Natural killer cell treated with Interleukin-12 subunit alpha and Interleukin-12 subunit beta and Interleukin-15 and Interleukin-18, amount 100 ng/mL, for 72 hours (primary cell): ENCODE results near the gene FHL1. TPM values are rescaled to one million over a fixed set of nuclear protein-coding genes. Genes with fewer than 3 reads are reported as not detected.
A peak's percentile ranks its signal among the peaks of the same experiment; 100 is the strongest.

ENCODE experiments used
- ATAC-seq, 2 donors: fragments of 150-1000 bp; cut with Tn5 transposase in 1 of 2; sonication (Bioruptor Pico), chemical (Tn5 transposase) in 1 of 2; 2 replicates each; pipeline ENCODE4 v1.10.0; 2021
- DNase-seq: peaks from one replicate; pipeline ENCODE4 v3.0.0; 2022; ENCODE audit warnings: low spot score
- H3K27ac Mint-ChIP-seq, 2 donors: 1 replicate in 1 of 2; 2 replicates in 1 of 2; pipeline ENCODE4 v1.8.0; 2022; ENCODE audit warnings: mixed read lengths in 2 of 2, mild to moderate bottlenecking in 1 of 2, moderate library complexity in 1 of 2
- H3K27me3 Mint-ChIP-seq, 2 donors: 1 replicate in 1 of 2; 2 replicates in 1 of 2; pipeline ENCODE4 v1.8.0; 2022; ENCODE audit warnings: mixed read lengths in 2 of 2
- H3K36me3 Mint-ChIP-seq: one replicate; pipeline ENCODE4 v1.8.0; 2022; ENCODE audit warnings: mixed read lengths
- H3K4me1 Mint-ChIP-seq, 2 donors: 1 replicate in 1 of 2; 2 replicates in 1 of 2; pipeline ENCODE4 v1.8.0; 2022; ENCODE audit warnings: low read depth in 2 of 2, mixed read lengths in 2 of 2, mild to moderate bottlenecking in 1 of 2
- H3K4me3 Mint-ChIP-seq: one replicate; pipeline ENCODE4 v1.8.0; 2022; ENCODE audit warnings: mixed read lengths
- H3K9me3 Mint-ChIP-seq: 2 replicates; pipeline ENCODE4 v1.8.0; 2022; ENCODE audit warnings: mixed read lengths
- total RNA-seq, 2 donors: library from RNA; stranded (reverse); gene quantifications; one replicate each; pipeline ENCODE4 v1.2.3, GENCODE V29; 2022

FHL1 gene
- total RNA-seq, 2 donors from 2014 or later = 2.9 to 6.7 TPM

GRCh38 chrX:136126872-136127406, 20.4 kb upstream of the FHL1 start:
- Mint-ChIP-seq H3K9me3 (no peaks in the 10 kb centered on the region), H3K36me3 (no peaks in the 10 kb centered on the region), H3K27ac (no peak overlapping the region), H3K4me3 (no peak overlapping the region), H3K27me3 (peaks cover 0 to 12% of the 10 kb centered on the region in 2 donors), H3K4me1 (no peaks in the 10 kb centered on the region)
- ATAC-seq (no peak), DNase-seq (no peak)

- Mint-ChIP-seq H3K4me1 (no peaks in the 10 kb centered on the region), H3K36me3 (no peaks in the 10 kb centered on the region), H3K27me3 (peaks cover 0 to 7% of the 10 kb centered on the region in 2 donors), H3K27ac (no peak overlapping the region), H3K4me3 (no peak overlapping the region), H3K9me3 (no peaks in the 10 kb centered on the region)
- DNase-seq (no peak), ATAC-seq (peak in 1 of 2 donors; percentile 28)
Observed at GRCh38 chrX:136128743-136129142, 18.6 kb upstream of the FHL1 start.

GRCh38 chrX:136130931-136131833, 16.2 kb upstream of the FHL1 start:
- H3K36me3 Mint-ChIP-seq = no peaks in the 10 kb centered on the region
- H3K4me3 Mint-ChIP-seq = no peak overlapping the region
- no peak overlapping the region for H3K27ac Mint-ChIP-seq
- no peak for DNase-seq
- peaks cover 0 to 6% of the 10 kb centered on the region in 2 donors for H3K27me3 Mint-ChIP-seq
- peak in 1 of 2 donors; percentile 32 for ATAC-seq
- no peaks in the 10 kb centered on the region for H3K4me1 Mint-ChIP-seq
- no peaks in the 10 kb centered on the region for H3K9me3 Mint-ChIP-seq

GRCh38 chrX:136138939-136139338, 8.4 kb upstream of the FHL1 start:
- H3K9me3 Mint-ChIP-seq = no peaks in the 10 kb centered on the region
- no peak for ATAC-seq

GRCh38 chrX:136141569-136141968, 5.8 kb upstream of the FHL1 start:
- DNase-seq = no peak
- Mint-ChIP-seq H3K9me3 (no peaks in the 10 kb centered on the region), H3K36me3 (no peaks in the 10 kb centered on the region), H3K27me3 (peaks cover 16 to 29% of the 10 kb centered on the region in 2 donors), H3K4me1 (peaks cover 16 to 22% of the 10 kb centered on the region in 2 donors), H3K27ac (no peak overlapping the region), H3K4me3 (no peak overlapping the region)
- no peak for ATAC-seq

More at GRCh38 chrX:136138939-136139338, 8.4 kb upstream of the FHL1 start:
- no peak for DNase-seq
- peaks cover 4 to 5% of the 10 kb centered on the region in 2 donors for H3K4me1 Mint-ChIP-seq
- H3K27me3 Mint-ChIP-seq = peaks cover 0 to 10% of the 10 kb centered on the region in 2 donors
- no peak overlapping the region for H3K27ac Mint-ChIP-seq
- no peaks in the 10 kb centered on the region for H3K36me3 Mint-ChIP-seq
- no peak overlapping the region for H3K4me3 Mint-ChIP-seq

GRCh38 chrX:136142592-136142991, 4.7 kb upstream of the FHL1 start:
- no peak overlapping the region for H3K27ac Mint-ChIP-seq

GRCh38 chrX:136143711-136144110, 3.6 kb upstream of the FHL1 start:
- Mint-ChIP-seq H3K4me1 (peaks cover 17 to 23% of the 10 kb centered on the region in 2 donors), H3K36me3 (no peaks in the 10 kb centered on the region), H3K27ac (no peak overlapping the region), H3K4me3 (peak overlapping the region; percentile 56), H3K27me3 (peaks cover 17 to 30% of the 10 kb centered on the region in 2 donors), H3K9me3 (no peaks in the 10 kb centered on the region)
- DNase-seq (no peak), ATAC-seq (no peak)

More at GRCh38 chrX:136142592-136142991, 4.7 kb upstream of the FHL1 start:
- no peak for DNase-seq
- H3K27me3 Mint-ChIP-seq = peaks cover 17 to 27% of the 10 kb centered on the region in 2 donors
- H3K4me3 Mint-ChIP-seq = no peak overlapping the region
- H3K36me3 Mint-ChIP-seq = no peaks in the 10 kb centered on the region
- H3K9me3 Mint-ChIP-seq = no peaks in the 10 kb centered on the region
- peaks cover 17 to 23% of the 10 kb centered on the region in 2 donors for H3K4me1 Mint-ChIP-seq
- no peak for ATAC-seq

- Mint-ChIP-seq H3K4me1 (peaks cover 17 to 23% of the 10 kb centered on the region in 2 donors), H3K4me3 (peak overlapping the region; percentile 69)
Observed at GRCh38 chrX:136146614-136147314, 569 bp upstream of the FHL1 start.

GRCh38 chrX:136147976-136148375, 643 bp downstream of the FHL1 start:
- no peak for ATAC-seq
- peaks cover 17 to 37% of the 10 kb centered on the region in 2 donors for H3K27me3 Mint-ChIP-seq
- DNase-seq = no peak
- no peaks in the 10 kb centered on the region for H3K9me3 Mint-ChIP-seq
- peak overlapping the region; percentile 48 for H3K4me3 Mint-ChIP-seq
- no peak overlapping the region for H3K27ac Mint-ChIP-seq
- H3K4me1 Mint-ChIP-seq = peaks cover 17 to 23% of the 10 kb centered on the region in 2 donors
- H3K36me3 Mint-ChIP-seq = no peaks in the 10 kb centered on the region

More at GRCh38 chrX:136146614-136147314, 569 bp upstream of the FHL1 start:
- Mint-ChIP-seq H3K9me3 (no peaks in the 10 kb centered on the region), H3K27me3 (peaks cover 17 to 36% of the 10 kb centered on the region in 2 donors), H3K36me3 (no peaks in the 10 kb centered on the region), H3K27ac (no peak overlapping the region)
- DNase-seq (no peak), ATAC-seq (peak in 1 of 2 donors; percentile 61)

- no peak for DNase-seq
- H3K4me3 Mint-ChIP-seq = peak overlapping the region; percentile 48
- peaks cover 17 to 36% of the 10 kb centered on the region in 2 donors for H3K27me3 Mint-ChIP-seq
- H3K27ac Mint-ChIP-seq = no peak overlapping the region
- H3K9me3 Mint-ChIP-seq = no peaks in the 10 kb centered on the region
- no peak for ATAC-seq
- H3K4me1 Mint-ChIP-seq = peaks cover 16 to 23% of the 10 kb centered on the region in 2 donors
- no peaks in the 10 kb centered on the region for H3K36me3 Mint-ChIP-seq
Observed at GRCh38 chrX:136148391-136148790, 1.1 kb downstream of the FHL1 start.

- Mint-ChIP-seq H3K4me1 (no peaks in the 10 kb centered on the region), H3K27ac (no peak overlapping the region), H3K27me3 (peaks cover 0 to 22% of the 10 kb centered on the region in 2 donors), H3K4me3 (no peak overlapping the region), H3K36me3 (no peaks in the 10 kb centered on the region), H3K9me3 (no peaks in the 10 kb centered on the region)
- no peak for DNase-seq
- ATAC-seq = no peak
Observed at GRCh38 chrX:136154998-136155397, 7.7 kb downstream of the FHL1 start.

- Mint-ChIP-seq H3K4me1 (no peaks in the 10 kb centered on the region), H3K27me3 (peaks cover 0 to 20% of the 10 kb centered on the region in 2 donors), H3K36me3 (no peaks in the 10 kb centered on the region), H3K27ac (no peak overlapping the region), H3K4me3 (no peak overlapping the region), H3K9me3 (no peaks in the 10 kb centered on the region)
- DNase-seq (no peak), ATAC-seq (no peak)
Observed at GRCh38 chrX:136156560-136157117, 9.3 kb downstream of the FHL1 start.

GRCh38 chrX:136157187-136157586, 9.9 kb downstream of the FHL1 start:
- ATAC-seq (no peak), DNase-seq (no peak)
- Mint-ChIP-seq H3K4me3 (no peak overlapping the region), H3K27me3 (peaks cover 0 to 17% of the 10 kb centered on the region in 2 donors), H3K9me3 (no peaks in the 10 kb centered on the region), H3K27ac (no peak overlapping the region), H3K36me3 (no peaks in the 10 kb centered on the region), H3K4me1 (no peaks in the 10 kb centered on the region)
